T47D (cell line): ENCODE data around the gene BFSP1.

Experiments
- DNase-seq, 2 experiments: peaks; one replicate each; pipeline versions ENCODE4 v3.0.0 to v3.0.0-alpha.2; 2011 to 2012; ENCODE audit warnings: low read depth in 1 of 2, low spot score in 1 of 2
- JUND ChIP-seq: IDR thresholded peaks from 2 replicates; pipeline ENCODE4 v1.6.1; 2012; ENCODE audit warnings: low read depth
- in situ Hi-C: cut with HindIII; loops from 2 replicates; pipeline ENCODE4 v1.10.0; 2016; ENCODE audit warnings: low sequenced_read_pairs, low pct_unique_long_range_greater_than_20kb

BFSP1 gene

GRCh38 chr20:17525650-17526049, 5.5 kb downstream of the BFSP1 start:
- in situ Hi-C loops, result no loop called here
- no peak for TF ChIP-seq JUND
- peak in 1 of 2 experiments; percentile 84 for DNase-seq

GRCh38 chr20:17525132-17525531, 6.0 kb downstream of the BFSP1 start:
- DNase-seq, result no peak
- in situ Hi-C loops, result no loop called here
- no peak for TF ChIP-seq JUND

- in situ Hi-C loops, result no loop called here
- no peak for TF ChIP-seq JUND
- DNase-seq, result peak in 1 of 2 experiments; percentile 70
These were observed 6.6 kb downstream of the BFSP1 start for GRCh38 chr20:17524560-17524959.

GRCh38 chr20:17523326-17523725, 7.9 kb downstream of the BFSP1 start:
- DNase-seq, result no peak
- no peak for TF ChIP-seq JUND
- in situ Hi-C loops, result no loop called here

DNA sequence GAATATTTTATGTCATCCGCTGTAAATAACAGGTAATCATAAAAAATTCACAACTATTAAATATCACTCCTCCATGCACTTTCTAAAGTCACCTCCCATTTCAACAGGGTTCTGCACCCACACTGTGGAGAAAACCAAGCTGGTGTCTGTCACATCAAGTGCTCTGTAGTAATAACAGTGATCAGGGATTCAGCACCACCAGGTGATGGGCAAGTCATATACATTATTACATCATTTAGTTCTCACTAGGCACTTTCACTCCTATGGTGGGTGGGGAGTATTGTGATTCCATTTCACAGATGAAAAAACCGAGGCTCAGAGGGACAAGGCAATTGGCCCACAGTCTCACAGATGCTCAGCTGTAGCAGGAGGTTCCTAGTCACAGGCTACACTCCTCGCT, 8.7 kb downstream of the BFSP1 start:
- no peak for DNase-seq
- TF ChIP-seq JUND, result no peak
- in situ Hi-C loops, result no loop called here

DNA sequence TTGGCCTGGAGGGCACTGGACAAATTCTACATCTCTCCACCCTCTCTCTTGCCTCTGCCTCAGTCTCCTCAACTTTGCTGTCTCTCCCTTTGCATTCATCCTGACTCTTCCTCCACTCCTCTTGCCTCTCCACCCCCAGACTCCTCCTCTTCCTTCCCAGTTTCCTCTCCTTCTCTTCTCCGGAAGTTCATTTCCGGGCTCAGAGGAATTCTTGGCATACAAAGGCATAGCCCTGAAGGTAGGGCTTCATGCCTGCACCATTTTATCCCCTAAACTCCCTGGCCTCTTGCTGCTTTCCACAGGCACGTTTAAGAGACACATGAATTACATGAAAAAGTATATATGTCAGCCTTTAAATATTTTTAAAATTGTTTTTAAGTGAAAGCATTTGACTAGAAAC, 10.6 kb downstream of the BFSP1 start:
- peak in 1 of 2 experiments; percentile 75 for DNase-seq
- TF ChIP-seq JUND, result no peak
- in situ Hi-C loops, result no loop called here

DNA sequence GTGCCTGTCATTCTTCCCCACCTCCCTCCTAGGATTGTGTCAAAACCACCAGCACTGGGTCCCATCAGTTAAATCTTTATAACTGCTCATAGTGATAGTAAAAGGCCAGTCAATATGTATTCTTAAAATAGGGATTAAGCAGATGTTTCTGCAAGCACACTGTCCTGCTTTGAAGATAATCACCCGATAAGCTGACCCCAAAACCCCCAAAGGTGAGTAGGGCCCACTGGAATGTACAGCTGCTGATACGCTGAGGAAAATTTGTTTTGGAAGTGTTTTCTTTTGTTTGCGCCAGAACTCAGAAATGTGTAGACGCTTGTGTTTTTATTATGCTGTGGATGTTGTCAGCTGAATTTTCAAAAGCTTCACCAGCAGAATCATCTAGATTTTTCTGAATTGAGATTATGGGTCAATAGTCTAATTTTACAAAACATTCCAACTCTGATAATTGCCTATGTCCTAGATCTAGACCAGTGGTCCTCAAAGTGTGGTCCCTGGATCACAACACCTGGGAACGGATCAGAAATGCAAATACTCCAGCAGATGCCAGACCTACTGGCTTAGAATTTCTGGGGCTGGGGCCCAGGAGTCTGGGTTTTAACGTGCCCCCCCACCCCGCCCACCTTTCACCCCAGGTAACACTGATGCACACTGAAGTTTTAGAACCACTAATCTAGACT, 11.4 kb downstream of the BFSP1 start:
- DNase-seq, result no peak
- in situ Hi-C loops, result no loop called here
- TF ChIP-seq JUND, result no peak

DNA sequence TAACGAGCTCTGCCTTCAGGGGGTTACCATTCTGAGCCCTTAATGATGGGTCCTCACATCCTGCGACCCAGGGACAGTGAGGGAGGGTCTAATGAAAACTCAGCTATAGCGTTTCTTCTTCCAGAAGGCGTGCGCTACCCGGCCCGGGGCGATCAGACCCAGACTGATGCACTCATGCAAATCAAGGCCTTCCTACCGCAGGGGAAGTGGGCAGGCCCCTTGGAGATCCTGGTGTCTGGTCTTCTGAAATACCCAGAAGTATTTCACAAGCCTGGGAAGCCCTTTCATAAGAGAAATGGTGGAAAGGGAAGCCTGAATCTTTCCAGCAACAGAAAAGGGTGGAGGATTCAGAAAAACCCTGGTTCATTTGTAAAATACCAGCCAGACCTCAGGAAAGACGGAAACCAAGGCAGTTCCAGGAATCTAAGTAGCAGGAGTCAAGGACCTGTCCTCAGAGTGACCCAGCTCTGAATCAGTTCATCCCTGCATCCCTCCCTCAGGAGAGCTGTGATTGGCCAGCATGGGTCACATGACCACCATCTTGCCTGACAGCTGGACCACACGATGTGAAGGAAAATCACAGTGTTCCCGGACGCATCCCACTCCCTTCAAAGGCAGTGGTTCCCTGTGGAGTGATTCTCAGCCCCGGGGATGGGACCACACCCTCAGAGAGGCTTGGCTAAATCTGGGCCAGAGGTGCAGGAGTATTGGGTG, 12.7 kb downstream of the BFSP1 start:
- in situ Hi-C loops, result no loop called here
- no peak for DNase-seq
- no peak for TF ChIP-seq JUND

DNA sequence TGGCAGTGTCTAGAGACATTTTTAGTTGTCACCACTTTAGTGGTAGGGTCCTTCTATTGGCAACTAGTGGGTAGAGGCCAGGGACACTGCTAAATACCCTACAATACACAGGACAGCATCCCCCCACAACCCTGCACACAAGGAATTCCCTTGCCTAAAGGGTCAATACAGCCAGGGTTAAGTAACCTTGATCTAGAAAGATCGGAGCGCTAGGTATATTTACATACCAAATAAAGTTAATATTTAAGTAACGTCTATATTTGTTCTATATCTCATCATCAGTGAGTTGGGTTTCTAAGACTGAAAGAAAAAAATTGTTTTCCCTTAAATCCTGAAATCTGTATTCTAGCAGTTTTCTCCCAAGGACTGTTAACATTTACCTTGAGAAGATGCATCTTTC, 16.1 kb downstream of the BFSP1 start:
- 0 out of 2 replicates have a peak, but pooled peaks have one; percentile 26 for TF ChIP-seq JUND
- DNase-seq, result peak in 1 of 2 experiments; percentile 35
- in situ Hi-C loops, result no loop called here

DNA sequence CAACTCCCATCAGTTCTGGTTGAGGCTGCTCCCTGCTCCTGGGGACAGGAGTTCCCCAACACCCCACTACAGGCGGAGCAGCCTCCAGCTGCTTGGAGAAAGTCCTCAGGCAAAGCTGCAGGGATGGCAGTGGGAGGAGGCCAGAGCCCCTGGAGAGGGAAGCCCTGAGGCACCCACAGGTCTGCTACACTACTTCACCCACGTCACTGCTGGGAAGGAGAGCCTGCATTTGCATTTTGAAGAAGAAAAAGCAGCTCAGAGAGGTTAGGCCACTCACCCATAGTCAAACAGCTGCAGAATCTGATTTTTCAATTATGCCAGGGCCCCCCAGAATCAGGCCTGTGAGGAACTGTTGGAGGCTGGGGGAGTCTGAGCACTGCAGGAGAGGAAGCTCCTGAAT, 17.2 kb downstream of the BFSP1 start:
- no peak for DNase-seq
- in situ Hi-C loops, result no loop called here
- no peak for TF ChIP-seq JUND

DNA sequence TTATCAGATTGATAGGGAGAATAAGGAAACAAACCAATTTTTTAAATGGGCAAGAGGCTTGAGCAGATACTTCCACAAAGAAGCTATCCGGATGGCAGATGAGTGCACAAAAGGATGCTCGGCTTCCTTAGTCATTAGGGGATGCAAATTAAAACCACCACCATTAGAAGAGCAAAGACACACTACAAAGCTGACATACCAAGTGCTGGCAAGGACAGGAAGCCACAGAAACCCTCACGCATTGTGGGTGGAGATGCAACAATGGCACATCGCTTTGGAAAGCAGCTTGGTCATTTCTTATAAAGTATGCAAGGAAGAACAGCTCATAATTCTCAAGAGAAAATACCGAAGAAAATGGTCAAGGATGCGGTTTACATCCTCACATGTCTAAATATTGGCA, 19.8 kb downstream of the BFSP1 start:
- in situ Hi-C loops, result no loop called here
- DNase-seq, result no peak
- no peak for TF ChIP-seq JUND

GRCh38 chr20:17510548-17510947, 20.6 kb downstream of the BFSP1 start:
- in situ Hi-C loops, result no loop called here
- no peak for DNase-seq
- TF ChIP-seq JUND, result no peak

GRCh38 chr20:17508756-17509155, 22.4 kb downstream of the BFSP1 start:
- DNase-seq, result no peak
- in situ Hi-C loops, result no loop called here
- no peak for TF ChIP-seq JUND
